GM13976 (cell line): ENCODE measurements around the gene TM9SF4.

Experiments used
- DNase-seq: peaks from one replicate; pipeline ENCODE4 v3.0.0; 2012; ENCODE audit warnings: low spot score
- CTCF ChIP-seq: IDR thresholded peaks from 2 replicates; pipeline ENCODE4 v1.5.1; 2012; ENCODE audit warnings: borderline replicate concordance, mild to moderate bottlenecking; ENCODE audit not compliant: insufficient read depth; ENCODE audit errors: extremely low read depth, missing control alignments, control extremely low read depth
- in situ Hi-C: fragments of 300-500 bp; cut with MboI; formaldehyde crosslinking; loops from one replicate; pipeline ENCODE4 v1.12.0; 2022; ENCODE audit warnings: low sequenced_read_pairs, mixed read lengths, inconsistent platforms; ENCODE audit not compliant: unreplicated experiment

The TM9SF4 gene

GRCh38 chr20:32183947-32184635, 74.6 kb downstream of the TM9SF4 start:
- in situ Hi-C loops: no loop called here
- TF ChIP-seq CTCF: no peak

GRCh38 chr20:32184961-32185603, 75.6 kb downstream of the TM9SF4 start:
- in situ Hi-C loops: no loop called here
- DNase-seq: no peak
- TF ChIP-seq CTCF: no peak

More at GRCh38 chr20:32183947-32184635, 74.6 kb downstream of the TM9SF4 start:
- DNase-seq: no peak

GRCh38 chr20:32186506-32186905, 77.0 kb downstream of the TM9SF4 start:
- in situ Hi-C loops: no loop called here
- TF ChIP-seq CTCF: no peak
- no peak for DNase-seq

- no peak for TF ChIP-seq CTCF
- DNase-seq: no peak
- in situ Hi-C loops: no loop called here
These were observed 79.0 kb downstream of the TM9SF4 start for GRCh38 chr20:32188376-32189122.

GRCh38 chr20:32189123-32189410, 79.6 kb downstream of the TM9SF4 start:
- no peak for DNase-seq
- in situ Hi-C loops: no loop called here
- TF ChIP-seq CTCF: no peak

GRCh38 chr20:32189691-32190615, 80.4 kb downstream of the TM9SF4 start:
- DNase-seq: peak; percentile 63
- TF ChIP-seq CTCF: no peak
- in situ Hi-C loops: no loop called here
